Activated CD4-positive, alpha-beta T cell treated with anti-CD3 and anti-CD28 coated beads, Interleukin-2, amount 10 ng/mL, durations not matched to agents 7 days and 5 days (primary cell): ENCODE measurements around the gene CISD2. TPM values are rescaled to one million over a fixed set of nuclear protein-coding genes. Genes with fewer than 3 reads are reported as not detected.

ENCODE experiments used
- total RNA-seq, 2 experiments: library from RNA; stranded (reverse); gene quantifications; one replicate each; pipeline ENCODE4 v1.2.3, GENCODE V29; 2021

Gene CISD2
- total RNA-seq, 2 experiments from 2014 or later, result 35.1 to 40.7 TPM

Other genes starting within 250 kb of the CISD2 start
- 10 to 100 TPM; 13.8 to 15.2 TPM for gene MANBA, start 108.0 kb upstream of the CISD2 start, total RNA-seq
- gene UBE2D3, start 41.4 kb upstream of the CISD2 start, total RNA-seq, result 100 to 1,000 TPM; 360 to 500 TPM
- gene SLC9B1, start 150.7 kb downstream of the CISD2 start, total RNA-seq, result 1 to 10 TPM; 1.9 to 2.3 TPM
- 10 to 100 TPM; 17.9 to 19.9 TPM for gene SLC9B2, start 207.8 kb downstream of the CISD2 start, total RNA-seq
- 10 to 100 TPM; 15.5 to 17.2 TPM for gene BDH2, start 230.8 kb downstream of the CISD2 start, total RNA-seq